Measurements from ENCODE around the gene RPS6KA2. TPM values are rescaled to one million over a fixed set of nuclear protein-coding genes. Genes with fewer than 3 reads are reported as not detected.

Gene RPS6KA2
- total and polyA plus RNA-seq, 2 donors (not counting 3 experiments of a cell fraction or from before 2014, with no cell fraction given), result 54.5 to 75.8 TPM

DNA sequence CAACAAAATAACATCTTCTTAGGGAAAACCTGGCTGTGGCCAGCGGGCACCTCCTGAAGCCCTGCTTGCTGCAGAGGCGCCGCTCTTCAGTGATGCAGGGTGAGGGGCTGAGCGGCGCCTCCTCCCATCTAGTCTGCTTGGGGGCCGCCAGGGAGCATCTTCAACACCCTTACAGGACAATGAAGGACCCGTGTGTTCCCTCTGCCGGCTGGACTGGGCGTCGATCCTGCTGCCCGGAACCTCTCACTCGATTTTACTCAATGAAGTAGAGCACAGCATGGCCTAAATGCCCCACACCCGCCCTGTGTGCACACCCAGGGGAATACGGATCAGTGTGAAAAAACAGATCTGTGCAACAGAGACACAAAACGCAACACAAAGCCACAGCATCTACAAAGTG lies 215.8 kb downstream of the RPS6KA2 start:
- H3K27ac ChIP-seq (ENCODE audit: insufficient read depth, low read depth, low read length), result no peak overlapping the region
- POLR2A ChIA-PET, result no interaction called here
- no peak overlapping the region for H2AFZ ChIP-seq (ENCODE audit: low read depth, low read length)
- dilution Hi-C loops (cut with MboI; ENCODE audit: extremely low pct_ligation_motif_present, low sequenced_read_pairs) (no loop called here), intact Hi-C loops (cut with micrococcal nuclease) (no loop called here)
- H3K36me3 ChIP-seq (ENCODE audit: control insufficient read depth in 2 of 2, extremely low read depth in 1 of 2, insufficient read depth in 2 of 2, low read length in 2 of 2), result peaks cover 0 to 34% of the 10 kb centered on the region in 2 experiments
- no peaks in the 10 kb centered on the region for H3K9me1 ChIP-seq (replicated peaks; ENCODE audit: control insufficient read depth, extremely low read depth, insufficient read depth, low read length)
- CTCF ChIA-PET, result no interaction called here
- BruUV-seq (replicated peaks), result no TSS peak
- H4K20me1 ChIP-seq (replicated peaks; ENCODE audit: control insufficient read depth, extremely low read depth, insufficient read depth, low read length), result no peaks in the 10 kb centered on the region
- no peak for FAIRE-seq
- no peak for DNase-seq (ENCODE audit: low read depth, low spot score)
- no peaks in the 10 kb centered on the region for H3K27me3 ChIP-seq (ENCODE audit: control insufficient read depth in 2 of 2, insufficient read depth in 2 of 2, low read length in 2 of 2)
- H3K9ac ChIP-seq (replicated peaks; ENCODE audit: extremely low read depth, insufficient read depth, low read length), result no peak overlapping the region
- no peak overlapping the region for H3K4me3 ChIP-seq (replicated peaks in 1 of 3; ENCODE audit: insufficient read depth in 1 of 3, low read depth in 1 of 3, low read length in 3 of 3)
- H3K4me1 ChIP-seq (ENCODE audit: control insufficient read depth, extremely low read depth, insufficient read depth, low read length), result no peaks in the 10 kb centered on the region
- H3K9me3 ChIP-seq (replicated peaks; ENCODE audit: control insufficient read depth, insufficient read depth, low read length), result no peaks in the 10 kb centered on the region
- TF ChIP-seq, protein P1, sequence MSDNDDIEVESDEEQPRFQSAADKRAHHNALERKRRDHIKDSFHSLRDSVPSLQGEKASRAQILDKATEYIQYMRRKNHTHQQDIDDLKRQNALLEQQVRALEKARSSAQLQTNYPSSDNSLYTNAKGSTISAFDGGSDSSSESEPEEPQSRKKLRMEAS (IDR thresholded peaks at IDR 0.05; ENCODE audit: insufficient read depth, insufficient read length), result no peak
- TF ChIP-seq POLR2A (IDR thresholded peaks at IDR 0.05; ENCODE audit: low read depth, low read length) (no peak), POLR2AphosphoS5 (IDR thresholded peaks at IDR 0.05; ENCODE audit: insufficient read depth, low read depth, low read length) (no peak)
- H3K79me2 ChIP-seq (ENCODE audit: control insufficient read depth, insufficient read depth, low read length), result no peaks in the 10 kb centered on the region
- H3K4me2 ChIP-seq (ENCODE audit: insufficient read depth, low read length), result no peak overlapping the region

- no peak overlapping the region for H3K27ac ChIP-seq (ENCODE audit: insufficient read depth, low read depth, low read length)
- H3K9me3 ChIP-seq (replicated peaks; ENCODE audit: control insufficient read depth, insufficient read depth, low read length), result no peaks in the 10 kb centered on the region
- peaks cover 0 to 33% of the 10 kb centered on the region in 2 experiments for H3K36me3 ChIP-seq (ENCODE audit: control insufficient read depth in 2 of 2, extremely low read depth in 1 of 2, insufficient read depth in 2 of 2, low read length in 2 of 2)
- FAIRE-seq, result no peak
- no peaks in the 10 kb centered on the region for H3K4me1 ChIP-seq (ENCODE audit: control insufficient read depth, extremely low read depth, insufficient read depth, low read length)
- H2AFZ ChIP-seq (ENCODE audit: low read depth, low read length), result no peak overlapping the region
- H4K20me1 ChIP-seq (replicated peaks; ENCODE audit: control insufficient read depth, extremely low read depth, insufficient read depth, low read length), result no peaks in the 10 kb centered on the region
- H3K9ac ChIP-seq (replicated peaks; ENCODE audit: extremely low read depth, insufficient read depth, low read length), result no peak overlapping the region
- no peak overlapping the region for H3K4me2 ChIP-seq (ENCODE audit: insufficient read depth, low read length)
- dilution Hi-C loops (cut with MboI; ENCODE audit: extremely low pct_ligation_motif_present, low sequenced_read_pairs), result no loop called here
- H3K79me2 ChIP-seq (ENCODE audit: control insufficient read depth, insufficient read depth, low read length), result no peaks in the 10 kb centered on the region
- no peaks in the 10 kb centered on the region for H3K27me3 ChIP-seq (ENCODE audit: control insufficient read depth in 2 of 2, insufficient read depth in 2 of 2, low read length in 2 of 2)
- TF ChIP-seq GATA2 (IDR thresholded peaks at IDR 0.05; ENCODE audit: insufficient read depth, insufficient read length, low read depth, low read length), result no peak
- TF ChIP-seq POLR2AphosphoS5 (IDR thresholded peaks at IDR 0.05; ENCODE audit: insufficient read depth, low read depth, low read length), result no peak
- TF ChIP-seq EZH2 (IDR thresholded peaks at IDR 0.05; ENCODE audit: borderline replicate concordance, low read depth, low read length, severe bottlenecking), result no peak
- DNase-seq (ENCODE audit: low read depth, low spot score), result no peak
- POLR2A ChIA-PET, result no interaction called here
- no TSS peak for BruUV-seq (replicated peaks)
- intact Hi-C loops (cut with micrococcal nuclease), result no loop called here
- H3K4me3 ChIP-seq (replicated peaks in 1 of 3; ENCODE audit: insufficient read depth in 1 of 3, low read depth in 1 of 3, low read length in 3 of 3), result no peak overlapping the region
- CTCF ChIA-PET, result interaction anchor here (1.3 kb wide), 2 partner anchors 10 kb away, joined by 3 read pairs; no protein-coding TSS in a partner anchor
- H3K9me1 ChIP-seq (replicated peaks; ENCODE audit: control insufficient read depth, extremely low read depth, insufficient read depth, low read length), result no peaks in the 10 kb centered on the region
Observed at GRCh38 chr6:166410426-166410935, 216.6 kb downstream of the RPS6KA2 start.

All from endothelial cell of umbilical vein (primary cell).